AG09309 (cell line): ENCODE measurements around the gene GPC5.
"Not testable (repeated sequence)": the region's sequence is repeated elsewhere in the genome, so short reads cannot be mapped to it uniquely, and the experiment has no call there.

Experiments used
- DNase-seq: peaks from one replicate; pipeline ENCODE4 v3.0.0-alpha.2; 2010; ENCODE audit warnings: low read depth
- H3K4me3 ChIP-seq: 2 replicates; pipeline ENCODE4 v1.5.1; 2011; ENCODE audit warnings: mild to moderate bottlenecking, low read depth, low read length, moderate library complexity; ENCODE audit not compliant: control insufficient read depth
- CTCF ChIP-seq: IDR thresholded peaks from 2 replicates; pipeline ENCODE4 v1.5.1; 2011; ENCODE audit warnings: mild to moderate bottlenecking, low read depth, low read length, inconsistent platforms; ENCODE audit not compliant: insufficient read depth, control insufficient read depth; ENCODE audit errors: missing control alignments

The GPC5 gene

DNA sequence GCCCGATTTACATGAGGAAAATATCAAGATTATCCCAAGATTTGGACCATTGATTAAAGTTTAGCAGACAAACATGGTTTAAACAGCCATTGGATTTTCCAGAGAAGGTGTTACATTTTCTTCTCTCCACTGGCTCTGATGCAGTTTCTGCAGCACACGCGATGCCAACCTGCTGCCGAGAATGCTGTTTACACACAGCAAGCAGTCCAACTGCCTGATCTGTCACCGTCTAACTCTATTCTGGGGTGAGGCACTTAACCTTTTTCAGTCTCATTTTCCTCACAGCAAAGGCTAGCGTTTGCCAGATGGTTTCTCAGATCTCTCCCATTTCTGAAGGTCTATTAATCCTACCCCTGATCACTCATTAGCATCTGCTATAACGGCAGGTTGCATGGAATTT lies 1064.7 kb downstream of the GPC5 start:
- TF ChIP-seq CTCF: no peak
- no peak for DNase-seq
- no peak overlapping the region for H3K4me3 ChIP-seq

- TF ChIP-seq CTCF: no peak
- no peak overlapping the region for H3K4me3 ChIP-seq
- DNase-seq: no peak
Observed at GRCh38 chr13:92473765-92474475, 1075.5 kb downstream of the GPC5 start.

- DNase-seq: no peak
- H3K4me3 ChIP-seq: no peak overlapping the region
- TF ChIP-seq CTCF: no peak
Observed at GRCh38 chr13:92480387-92480786, 1082.0 kb downstream of the GPC5 start.

- H3K4me3 ChIP-seq, DNase-seq: not testable (repeated sequence)
Observed at GRCh38 chr13:92482790-92483189, 1084.4 kb downstream of the GPC5 start.

GRCh38 chr13:92483894-92484293 lies 1085.5 kb downstream of the GPC5 start:
- TF ChIP-seq CTCF: no peak
- no peak overlapping the region for H3K4me3 ChIP-seq
- DNase-seq: no peak

GRCh38 chr13:92487238-92487637 lies 1088.8 kb downstream of the GPC5 start:
- DNase-seq: no peak
- no peak overlapping the region for H3K4me3 ChIP-seq
- no peak for TF ChIP-seq CTCF

GRCh38 chr13:92488249-92488852 lies 1089.9 kb downstream of the GPC5 start:
- no peak for DNase-seq
- no peak overlapping the region for H3K4me3 ChIP-seq
- no peak for TF ChIP-seq CTCF
